ENCODE results near the gene BAIAP2.

Gene BAIAP2

GRCh38 chr17:81032641-81033480 is 2.1 kb upstream of the BAIAP2 start:
- H3K9me3 ChIP-seq (ENCODE audit: control insufficient read depth in 2 of 2, low read length in 2 of 2), result no peaks in the 10 kb centered on the region
- H3K4me3 ChIP-seq (ENCODE audit: low read length in 2 of 2), result peak overlapping the region in 1 of 2 donors; percentile 76
- peaks cover 47% of the 10 kb centered on the region for H3K4me1 ChIP-seq (ENCODE audit: control insufficient read depth, insufficient read depth, low read length)
- peaks cover 0 to 3% of the 10 kb centered on the region in 2 donors for H3K27me3 ChIP-seq (ENCODE audit: control insufficient read depth in 1 of 2, insufficient read depth in 2 of 2, low read length in 2 of 2)
- peaks cover 0 to 2% of the 10 kb centered on the region in 2 donors for H3K36me3 ChIP-seq (ENCODE audit: control insufficient read depth in 2 of 2, insufficient read depth in 2 of 2, low read length in 2 of 2)
- H3K27ac ChIP-seq (ENCODE audit: low read length), result no peak overlapping the region
- no peak overlapping the region for H3K9ac ChIP-seq (ENCODE audit: low read length in 2 of 2)

- no peaks in the 10 kb centered on the region for H3K9me3 ChIP-seq (ENCODE audit: control insufficient read depth in 2 of 2, low read length in 2 of 2)
- peaks cover 49% of the 10 kb centered on the region for H3K4me1 ChIP-seq (ENCODE audit: control insufficient read depth, insufficient read depth, low read length)
- H3K27me3 ChIP-seq (ENCODE audit: control insufficient read depth in 1 of 2, insufficient read depth in 2 of 2, low read length in 2 of 2), result peaks cover 0 to 3% of the 10 kb centered on the region in 2 donors
- H3K27ac ChIP-seq (ENCODE audit: low read length), result no peak overlapping the region
- H3K4me3 ChIP-seq (ENCODE audit: low read length in 2 of 2), result peak overlapping the region; percentile 52 to 76
- H3K9ac ChIP-seq (ENCODE audit: low read length in 2 of 2), result peak overlapping the region; percentile 51 to 64
- peaks cover 0 to 2% of the 10 kb centered on the region in 2 donors for H3K36me3 ChIP-seq (ENCODE audit: control insufficient read depth in 2 of 2, insufficient read depth in 2 of 2, low read length in 2 of 2)
Measured at GRCh38 chr17:81033535-81034167, 1.3 kb upstream of the BAIAP2 start.

- Histone ChIP-seq H3K9ac (ENCODE audit: low read length in 2 of 2) (peak overlapping the region; percentile 51 to 64), H3K27me3 (ENCODE audit: control insufficient read depth in 1 of 2, insufficient read depth in 2 of 2, low read length in 2 of 2) (no peaks in the 10 kb centered on the region), H3K4me1 (ENCODE audit: control insufficient read depth, insufficient read depth, low read length) (peaks cover 55% of the 10 kb centered on the region), H3K9me3 (ENCODE audit: control insufficient read depth in 2 of 2, low read length in 2 of 2) (no peaks in the 10 kb centered on the region), H3K27ac (ENCODE audit: low read length) (no peak overlapping the region), H3K36me3 (ENCODE audit: control insufficient read depth in 2 of 2, insufficient read depth in 2 of 2, low read length in 2 of 2) (peaks cover 0 to 2% of the 10 kb centered on the region in 2 donors), H3K4me3 (ENCODE audit: low read length in 2 of 2) (peak overlapping the region; percentile 52 to 76)
Measured at GRCh38 chr17:81034168-81034777, 678 bp upstream of the BAIAP2 start.

DNA sequence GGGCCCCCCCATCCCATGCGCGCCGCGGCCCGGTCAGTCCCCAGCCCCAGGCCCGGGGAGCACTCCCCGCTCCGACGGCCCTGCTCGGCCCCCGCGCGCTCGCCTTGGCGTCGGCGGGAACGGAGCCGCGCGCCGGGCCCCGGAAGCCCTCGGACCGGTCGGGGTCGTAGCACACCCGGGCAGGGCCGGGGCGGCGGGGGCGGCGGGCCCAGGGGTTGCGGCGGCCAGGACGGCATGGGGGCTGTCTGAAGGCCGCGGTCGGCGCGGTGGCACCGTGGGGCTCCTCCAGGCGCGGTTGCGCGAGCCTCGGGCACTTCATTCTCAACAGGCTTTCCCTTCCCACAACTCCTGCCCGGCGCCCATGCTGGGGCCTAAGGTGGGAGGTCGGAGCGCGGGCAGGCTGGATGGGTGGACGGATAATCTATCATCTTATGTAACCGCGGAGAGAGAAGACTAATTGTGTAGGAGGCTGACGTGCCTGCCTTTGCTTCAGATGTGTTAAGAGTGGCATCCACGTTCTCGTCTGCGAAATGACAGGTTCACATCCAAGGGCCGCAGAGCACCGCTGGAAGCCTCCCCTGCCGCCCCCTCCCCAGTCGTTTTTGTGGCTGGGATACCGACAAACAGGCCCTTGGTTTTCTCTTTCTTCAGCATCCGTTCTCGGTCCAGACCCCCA is 708 bp downstream of the BAIAP2 start:
- no peaks in the 10 kb centered on the region for H3K9me3 ChIP-seq (ENCODE audit: control insufficient read depth in 2 of 2, low read length in 2 of 2)
- H3K27ac ChIP-seq (ENCODE audit: low read length), result peak overlapping the region; percentile 80
- peaks cover 0 to 2% of the 10 kb centered on the region in 2 donors for H3K36me3 ChIP-seq (ENCODE audit: control insufficient read depth in 2 of 2, insufficient read depth in 2 of 2, low read length in 2 of 2)
- peak overlapping the region; percentile 78 to 79 for H3K4me3 ChIP-seq (ENCODE audit: low read length in 2 of 2)
- no peaks in the 10 kb centered on the region for H3K27me3 ChIP-seq (ENCODE audit: control insufficient read depth in 1 of 2, insufficient read depth in 2 of 2, low read length in 2 of 2)
- peak overlapping the region; percentile 36 to 69 for H3K9ac ChIP-seq (ENCODE audit: low read length in 2 of 2)
- H3K4me1 ChIP-seq (ENCODE audit: control insufficient read depth, insufficient read depth, low read length), result peaks cover 69% of the 10 kb centered on the region

- H3K9ac ChIP-seq (ENCODE audit: low read length in 2 of 2), result peak overlapping the region; percentile 36 to 69
- peak overlapping the region; percentile 80 for H3K27ac ChIP-seq (ENCODE audit: low read length)
- H3K9me3 ChIP-seq (ENCODE audit: control insufficient read depth in 2 of 2, low read length in 2 of 2), result no peaks in the 10 kb centered on the region
- peaks cover 0 to 2% of the 10 kb centered on the region in 2 donors for H3K36me3 ChIP-seq (ENCODE audit: control insufficient read depth in 2 of 2, insufficient read depth in 2 of 2, low read length in 2 of 2)
- H3K27me3 ChIP-seq (ENCODE audit: control insufficient read depth in 1 of 2, insufficient read depth in 2 of 2, low read length in 2 of 2), result no peaks in the 10 kb centered on the region
- peak overlapping the region; percentile 78 to 79 for H3K4me3 ChIP-seq (ENCODE audit: low read length in 2 of 2)
- H3K4me1 ChIP-seq (ENCODE audit: control insufficient read depth, insufficient read depth, low read length), result peaks cover 76% of the 10 kb centered on the region
Measured at GRCh38 chr17:81036197-81036941, 1.4 kb downstream of the BAIAP2 start.

DNA sequence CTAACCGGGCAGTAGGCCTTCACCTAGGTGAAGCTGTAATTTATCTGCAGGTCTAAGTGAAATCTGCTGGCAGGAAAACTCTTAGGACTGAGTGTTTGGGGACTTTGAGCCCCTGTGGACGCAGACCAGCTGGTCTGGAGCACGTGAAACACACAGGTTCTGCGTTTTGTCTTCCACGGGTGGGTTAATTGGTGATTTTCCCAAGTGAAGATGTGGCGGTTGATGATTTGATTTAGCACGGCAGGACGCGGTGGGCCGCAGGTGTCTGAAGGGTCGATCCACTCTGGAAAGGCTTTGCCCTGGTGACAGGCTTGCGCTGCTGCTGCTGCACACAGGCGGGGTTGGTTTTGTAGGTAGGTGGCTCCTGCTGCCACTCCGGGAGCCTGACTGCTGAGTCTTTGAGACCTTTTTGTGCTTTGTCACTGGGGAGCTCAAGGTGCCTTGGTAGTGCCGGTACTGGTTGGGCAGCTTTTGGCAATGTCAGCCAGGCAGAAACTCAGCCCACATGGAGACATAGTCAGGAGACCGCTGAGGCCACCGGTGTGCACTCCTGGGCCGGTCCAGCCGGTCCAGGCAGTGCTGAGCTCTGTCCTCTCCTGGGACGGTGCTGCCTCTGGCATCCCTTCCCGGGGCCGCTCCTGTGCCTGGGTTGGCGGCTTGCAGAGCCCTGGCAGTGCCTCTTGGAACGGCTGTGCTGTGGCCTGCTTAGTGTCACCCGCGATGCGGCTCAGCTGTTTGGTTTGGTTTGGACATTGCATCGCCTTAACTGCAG is 2.3 kb downstream of the BAIAP2 start:
- Histone ChIP-seq H3K4me1 (ENCODE audit: control insufficient read depth, insufficient read depth, low read length) (peaks cover 74% of the 10 kb centered on the region), H3K4me3 (ENCODE audit: low read length in 2 of 2) (peak overlapping the region; percentile 78 to 79), H3K27ac (ENCODE audit: low read length) (peak overlapping the region; percentile 80), H3K9ac (ENCODE audit: low read length in 2 of 2) (peak overlapping the region; percentile 36 to 69), H3K36me3 (ENCODE audit: control insufficient read depth in 2 of 2, insufficient read depth in 2 of 2, low read length in 2 of 2) (peaks cover 0 to 2% of the 10 kb centered on the region in 2 donors), H3K9me3 (ENCODE audit: control insufficient read depth in 2 of 2, low read length in 2 of 2) (no peaks in the 10 kb centered on the region), H3K27me3 (ENCODE audit: control insufficient read depth in 1 of 2, insufficient read depth in 2 of 2, low read length in 2 of 2) (no peaks in the 10 kb centered on the region)

- H3K36me3 ChIP-seq (ENCODE audit: control insufficient read depth in 2 of 2, insufficient read depth in 2 of 2, low read length in 2 of 2), result peaks cover 0 to 2% of the 10 kb centered on the region in 2 donors
- H3K9ac ChIP-seq (ENCODE audit: low read length in 2 of 2), result peak overlapping the region; percentile 9 to 42
- no peaks in the 10 kb centered on the region for H3K27me3 ChIP-seq (ENCODE audit: control insufficient read depth in 1 of 2, insufficient read depth in 2 of 2, low read length in 2 of 2)
- peak overlapping the region; percentile 80 for H3K27ac ChIP-seq (ENCODE audit: low read length)
- peak overlapping the region; percentile 78 to 79 for H3K4me3 ChIP-seq (ENCODE audit: low read length in 2 of 2)
- H3K9me3 ChIP-seq (ENCODE audit: control insufficient read depth in 2 of 2, low read length in 2 of 2), result no peaks in the 10 kb centered on the region
- peaks cover 75% of the 10 kb centered on the region for H3K4me1 ChIP-seq (ENCODE audit: control insufficient read depth, insufficient read depth, low read length)
Measured at GRCh38 chr17:81037798-81038733, 3.1 kb downstream of the BAIAP2 start.

DNA sequence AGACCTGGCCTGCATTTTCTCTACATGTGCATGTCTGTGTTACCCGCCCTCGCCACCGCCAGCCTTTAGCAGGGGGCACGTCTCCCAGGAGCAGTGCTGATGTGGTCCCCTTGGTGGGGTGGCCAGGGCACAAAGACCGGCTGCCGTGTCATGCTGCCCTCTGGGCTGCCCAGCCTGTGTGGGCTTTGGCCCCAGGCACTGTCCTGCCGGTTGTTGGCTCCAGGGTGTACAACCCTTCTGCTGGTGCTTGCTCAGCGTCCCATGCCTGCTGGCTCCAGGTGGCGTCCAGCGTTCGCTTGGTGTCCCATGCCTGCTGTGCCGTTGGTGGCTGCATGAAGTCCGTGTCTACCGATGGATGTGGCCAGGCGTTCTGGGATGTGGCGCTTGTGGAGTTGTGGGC is 4.1 kb downstream of the BAIAP2 start:
- Histone ChIP-seq H3K4me1 (ENCODE audit: control insufficient read depth, insufficient read depth, low read length) (peaks cover 75% of the 10 kb centered on the region), H3K36me3 (ENCODE audit: control insufficient read depth in 2 of 2, insufficient read depth in 2 of 2, low read length in 2 of 2) (peaks cover 0 to 2% of the 10 kb centered on the region in 2 donors), H3K9ac (ENCODE audit: low read length in 2 of 2) (no peak overlapping the region), H3K27ac (ENCODE audit: low read length) (peak overlapping the region; percentile 80), H3K27me3 (ENCODE audit: control insufficient read depth in 1 of 2, insufficient read depth in 2 of 2, low read length in 2 of 2) (no peaks in the 10 kb centered on the region), H3K4me3 (ENCODE audit: low read length in 2 of 2) (peak overlapping the region in 1 of 2 donors; percentile 79), H3K9me3 (ENCODE audit: control insufficient read depth in 2 of 2, low read length in 2 of 2) (no peaks in the 10 kb centered on the region)
